ENCODE data around the gene FOXC1.

FOXC1 gene

GRCh38 chr6:1612299-1612973, 2.7 kb downstream of the FOXC1 start:
- DNase-seq (ENCODE audit: low read depth) = no peak

- DNase-seq (ENCODE audit: low read depth) = no peak
Observed at GRCh38 chr6:1612974-1613306, 3.2 kb downstream of the FOXC1 start.

- DNase-seq (ENCODE audit: low read depth) = no peak
Observed at GRCh38 chr6:1613346-1613687, 3.6 kb downstream of the FOXC1 start.

- DNase-seq (ENCODE audit: low read depth) = no peak
Observed at GRCh38 chr6:1613688-1614447, 4.2 kb downstream of the FOXC1 start.

- no peak for DNase-seq (ENCODE audit: low read depth)
Observed at GRCh38 chr6:1614448-1615150, 4.9 kb downstream of the FOXC1 start.

GRCh38 chr6:1615151-1615852, 5.6 kb downstream of the FOXC1 start:
- no peak for DNase-seq (ENCODE audit: low read depth)

- no peak for DNase-seq (ENCODE audit: low read depth)
Observed at GRCh38 chr6:1615853-1616420, 6.2 kb downstream of the FOXC1 start.

- DNase-seq (ENCODE audit: low read depth) = no peak
Observed at GRCh38 chr6:1616701-1617463, 7.2 kb downstream of the FOXC1 start.

GRCh38 chr6:1617466-1618310, 8.0 kb downstream of the FOXC1 start:
- DNase-seq (ENCODE audit: low read depth) = no peak

- DNase-seq (ENCODE audit: low read depth) = no peak
Observed at GRCh38 chr6:1618311-1619097, 8.8 kb downstream of the FOXC1 start.

GRCh38 chr6:1619098-1619672, 9.5 kb downstream of the FOXC1 start:
- DNase-seq (ENCODE audit: low read depth) = no peak

- no peak for DNase-seq (ENCODE audit: low read depth)
Observed at GRCh38 chr6:1619673-1620503, 10.2 kb downstream of the FOXC1 start.

GRCh38 chr6:1620504-1621069, 10.9 kb downstream of the FOXC1 start:
- no peak for DNase-seq (ENCODE audit: low read depth)

GRCh38 chr6:1621070-1621701, 11.5 kb downstream of the FOXC1 start:
- DNase-seq (ENCODE audit: low read depth) = no peak

- DNase-seq (ENCODE audit: low read depth) = no peak
Observed at GRCh38 chr6:1622220-1622850, 12.6 kb downstream of the FOXC1 start.

- DNase-seq (ENCODE audit: low read depth) = no peak
Observed at GRCh38 chr6:1622851-1623768, 13.4 kb downstream of the FOXC1 start.
